Esophagus (tissue), 2 donors: Measurements from ENCODE around the gene HM13. TPM values are rescaled to one million over a fixed set of nuclear protein-coding genes. Genes with fewer than 3 reads are reported as not detected.

ENCODE experiments used
- H3K27ac ChIP-seq, 2 donors: one replicate each; pipeline ENCODE4 v1.5.1; 2013; ENCODE audit warnings: low read depth in 2 of 2, mild to moderate bottlenecking in 2 of 2, inconsistent platforms in 1 of 2, low read length in 1 of 2, moderate library complexity in 1 of 2
- H3K27me3 ChIP-seq, 2 donors: one replicate each; pipeline ENCODE4 v1.6.1; 2013; ENCODE audit warnings: low read length in 2 of 2, control low read depth in 1 of 2, mild to moderate bottlenecking in 1 of 2; ENCODE audit not compliant: insufficient read depth in 2 of 2, control insufficient read depth in 1 of 2
- H3K36me3 ChIP-seq, 2 donors: one replicate each; pipeline ENCODE4 v1.6.1; 2013; ENCODE audit warnings: low read length in 1 of 2; ENCODE audit not compliant: control insufficient read depth in 2 of 2, insufficient read depth in 2 of 2
- H3K4me1 ChIP-seq, 2 donors: one replicate each; pipeline ENCODE4 v1.6.1; 2013; ENCODE audit warnings: low read length in 1 of 2; ENCODE audit not compliant: control insufficient read depth in 2 of 2, insufficient read depth in 2 of 2
- H3K4me3 ChIP-seq, 2 donors: one replicate each; pipeline ENCODE4 v1.5.1; 2013; ENCODE audit warnings: low read length in 2 of 2, mild to moderate bottlenecking in 2 of 2, low read depth in 1 of 2, moderate library complexity in 1 of 2
- H3K9me3 ChIP-seq, 2 donors: one replicate each; pipeline ENCODE4 v1.6.1; 2013; ENCODE audit warnings: mild to moderate bottlenecking in 2 of 2, low read depth in 1 of 2, low read length in 1 of 2, moderate library complexity in 1 of 2; ENCODE audit not compliant: control insufficient read depth in 2 of 2, insufficient read depth in 1 of 2
- WGBS, 2 donors: extraction: QIAGEN DNeasy Blood & Tissue Kit; methylation state at CpG; one replicate each; pipeline ENCODE4 v1.1.7; 2013; 5-methylcytosine and 5-hydroxymethylcytosine counted together
- polyA plus RNA-seq, 2 donors: library from polyadenylated mRNA; stranded (reverse); fragments of 200-250 nt; gene quantifications; one replicate each; pipeline ENCODE4 v1.2.3, GENCODE V29; 2013
- donor health status: healthy with polysubstance abuse.
- donor health status: Bipolar disorder and iron deficiency.

Gene HM13
- polyA plus RNA-seq, 2 donors, result 167 to 272 TPM

- Histone ChIP-seq H3K27me3 (no peaks in the 10 kb centered on the region), H3K9me3 (no peaks in the 10 kb centered on the region), H3K27ac (peak overlapping the region in 1 of 2 donors; percentile 73), H3K4me3 (peak overlapping the region; percentile 36 to 50), H3K36me3 (peaks cover 19 to 34% of the 10 kb centered on the region in 2 donors), H3K4me1 (peaks cover 2 to 12% of the 10 kb centered on the region in 2 donors)
- 45 to 53% methylated on average over 6 of the region's 6 CpGs for WGBS, 2 donors
Observed at GRCh38 chr20:31547720-31548298, 33.6 kb downstream of the HM13 start.

- H3K9me3 ChIP-seq, result no peaks in the 10 kb centered on the region
- H3K4me3 ChIP-seq, result no peak overlapping the region
- peaks cover 19 to 34% of the 10 kb centered on the region in 2 donors for H3K36me3 ChIP-seq
- H3K27me3 ChIP-seq, result no peaks in the 10 kb centered on the region
- H3K27ac ChIP-seq, result no peak overlapping the region
- WGBS, 2 donors, result 89 to 91% methylated on average over 11 of the region's 11 CpGs
- peaks cover 2 to 11% of the 10 kb centered on the region in 2 donors for H3K4me1 ChIP-seq
Observed at GRCh38 chr20:31548820-31549512, 34.7 kb downstream of the HM13 start.

- Histone ChIP-seq H3K4me1 (peaks cover 2 to 9% of the 10 kb centered on the region in 2 donors), H3K27ac (no peak overlapping the region), H3K9me3 (no peaks in the 10 kb centered on the region), H3K36me3 (peaks cover 19 to 34% of the 10 kb centered on the region in 2 donors), H3K27me3 (no peaks in the 10 kb centered on the region), H3K4me3 (no peak overlapping the region)
- 89 to 91% methylated on average over 4 to 5 of the region's 5 CpGs for WGBS, 2 donors
Observed at GRCh38 chr20:31549513-31549880, 35.3 kb downstream of the HM13 start.

- WGBS, 2 donors, result 94% methylated on average over 13 of the region's 13 CpGs
- H3K27ac ChIP-seq, result no peak overlapping the region
- no peaks in the 10 kb centered on the region for H3K27me3 ChIP-seq
- H3K4me1 ChIP-seq, result peaks cover 2 to 9% of the 10 kb centered on the region in 2 donors
- no peaks in the 10 kb centered on the region for H3K9me3 ChIP-seq
- peaks cover 19 to 39% of the 10 kb centered on the region in 2 donors for H3K36me3 ChIP-seq
- H3K4me3 ChIP-seq, result no peak overlapping the region
Observed at GRCh38 chr20:31550099-31550498, 35.9 kb downstream of the HM13 start.

- Histone ChIP-seq H3K4me3 (no peak overlapping the region), H3K36me3 (peaks cover 19 to 41% of the 10 kb centered on the region in 2 donors), H3K9me3 (no peaks in the 10 kb centered on the region), H3K4me1 (peaks cover 0 to 8% of the 10 kb centered on the region in 2 donors), H3K27ac (no peak overlapping the region), H3K27me3 (no peaks in the 10 kb centered on the region)
- WGBS, 2 donors, result 88 to 89% methylated on average over 11 of the region's 11 CpGs
Observed at GRCh38 chr20:31551163-31552081, 37.2 kb downstream of the HM13 start.

GRCh38 chr20:31555203-31555775 is 41.0 kb downstream of the HM13 start:
- WGBS, 2 donors, result 72 to 85% methylated on average over 6 of the region's 6 CpGs
- no peaks in the 10 kb centered on the region for H3K9me3 ChIP-seq
- peaks cover 9 to 20% of the 10 kb centered on the region in 2 donors for H3K36me3 ChIP-seq
- H3K4me3 ChIP-seq, result no peak overlapping the region
- H3K4me1 ChIP-seq, result peaks cover 0 to 5% of the 10 kb centered on the region in 2 donors
- no peak overlapping the region for H3K27ac ChIP-seq
- no peaks in the 10 kb centered on the region for H3K27me3 ChIP-seq

- Histone ChIP-seq H3K27ac (peak overlapping the region; percentile 91 to 97), H3K9me3 (no peaks in the 10 kb centered on the region), H3K36me3 (peaks cover 5 to 26% of the 10 kb centered on the region in 2 donors), H3K4me1 (no peaks in the 10 kb centered on the region), H3K27me3 (no peaks in the 10 kb centered on the region), H3K4me3 (no peak overlapping the region)
- 85 to 93% methylated on average over 2 of the region's 2 CpGs for WGBS, 2 donors
Observed at GRCh38 chr20:31559704-31560093, 45.5 kb downstream of the HM13 start.

- no peaks in the 10 kb centered on the region for H3K9me3 ChIP-seq
- H3K4me1 ChIP-seq, result no peaks in the 10 kb centered on the region
- WGBS, 2 donors, result 13 to 14% methylated on average over 6 of the region's 6 CpGs
- H3K4me3 ChIP-seq, result no peak overlapping the region
- no peaks in the 10 kb centered on the region for H3K27me3 ChIP-seq
- H3K27ac ChIP-seq, result peak overlapping the region; percentile 91 to 97
- H3K36me3 ChIP-seq, result peaks cover 5 to 21% of the 10 kb centered on the region in 2 donors
Observed at GRCh38 chr20:31560094-31560745, 46.0 kb downstream of the HM13 start.
